HG03039 (cell line): ENCODE results near the gene SLAMF9.

Source experiments
- ATAC-seq: cut with Tn5 transposase; IDR thresholded peaks from one replicate; pipeline ENCODE4 v1.9.1; 2021; ENCODE audit warnings: mild to moderate bottlenecking, moderate library complexity; ENCODE audit not compliant: unreplicated experiment

SLAMF9 gene

DNA sequence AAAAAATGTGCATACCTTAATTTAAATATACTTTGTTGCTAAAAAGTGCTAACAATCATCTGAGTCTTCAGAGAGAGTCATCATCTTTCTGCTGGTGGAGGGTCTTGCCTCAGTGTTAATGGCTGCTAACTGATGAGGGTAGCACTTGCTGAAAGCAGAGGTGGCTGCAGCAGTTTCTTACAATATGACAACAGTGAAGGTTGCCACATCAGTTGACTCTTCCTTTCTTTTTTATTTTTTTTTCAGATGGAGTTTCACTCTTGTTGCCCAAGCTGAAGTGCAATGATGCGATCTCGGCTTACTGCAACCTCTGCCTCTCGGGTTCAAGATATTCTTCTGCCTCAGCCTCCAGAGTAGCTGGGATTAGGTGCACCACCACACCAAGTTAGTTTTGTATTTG, 51.5 kb downstream of the SLAMF9 start:
- ATAC-seq, result no peak
